ENCODE measurements around the gene CEL. TPM values are rescaled to one million over a fixed set of nuclear protein-coding genes. Genes with fewer than 3 reads are reported as not detected.

Gene CEL
- total and polyA plus RNA-seq, 10 of the 15 experiments (the other 5 are each of a cell fraction or from before 2014, with no cell fraction given): 0.05 to 4.1 (median 0.29) TPM; not detected in 2

- POLR2A ChIA-PET: no interaction called here
- Histone ChIP-seq H3K4me3 (no peak overlapping the region), H3K36me3 (ENCODE audit: control insufficient read depth in 2 of 2, insufficient read depth in 2 of 2, low read length in 1 of 2) (no peaks in the 10 kb centered on the region), H3K79me2 (ENCODE audit: control insufficient read depth, insufficient read depth, low read length) (no peaks in the 10 kb centered on the region), H3K9ac (ENCODE audit: control insufficient read depth, insufficient read depth, low read length) (no peak overlapping the region), H3K27ac (ENCODE audit: control insufficient read depth, insufficient read depth) (no peak overlapping the region), H3K4me1 (ENCODE audit: control insufficient read depth, insufficient read depth, low read length) (peaks cover 14% of the 10 kb centered on the region), H3K27me3 (replicated peaks in 1 of 2; ENCODE audit: control insufficient read depth in 2 of 2, insufficient read depth in 2 of 2, low read length in 1 of 2) (no peaks in the 10 kb centered on the region), H2AFZ (ENCODE audit: control insufficient read depth, low read depth, low read length) (no peak overlapping the region), H3K4me2 (ENCODE audit: control insufficient read depth, insufficient read depth) (no peak overlapping the region), H3K9me3 (replicated peaks; ENCODE audit: control insufficient read depth, insufficient read depth, low read length) (no peaks in the 10 kb centered on the region), H4K20me1 (ENCODE audit: control insufficient read depth, insufficient read depth) (no peaks in the 10 kb centered on the region)
- DNase-seq (ENCODE audit: low read depth, low spot score) (no peak), ATAC-seq (no peak), FAIRE-seq (no peak)
- SMC1A ChIA-PET (ENCODE audit: uncharacterized antibody, unreplicated experiment): no interaction called here
- CTCF ChIA-PET: interaction anchor here (0.6 to 1.3 kb wide), 3 partner anchors 39 to 81 kb away, joined by 3 to 4 read pairs (median 3); no protein-coding TSS in a partner anchor
- RAD21 ChIA-PET (ENCODE audit: unreplicated experiment): no interaction called here
- in situ Hi-C loops (cut with MboI): no loop called here
- BruUV-seq (replicated peaks): no TSS peak
- 69% methylated on average over 30 of the region's 30 CpGs for WGBS (ENCODE audit: insufficient coverage, insufficient replicate concordance, low lambda C conversion rate, missing lambda C conversion rate)
- TF ChIP-seq MEF2B (IDR thresholded peaks at IDR 0.05; ENCODE audit: partially characterized antibody, poor library complexity, severe bottlenecking): no peak
- TF ChIP-seq CBX3 (IDR thresholded peaks at IDR 0.05; ENCODE audit: borderline replicate concordance, low read depth): no peak
- TF ChIP-seq CREB1 (IDR thresholded peaks at IDR 0.05; ENCODE audit: low read depth): no peak
- no peak for TF ChIP-seq NFYB (IDR thresholded peaks at IDR 0.05; ENCODE audit: insufficient read depth, low read depth, low read length)
- TF ChIP-seq SMAD1 (IDR thresholded peaks at IDR 0.05; ENCODE audit: low read depth, partially characterized antibody): no peak
- TF ChIP-seq NRF1 (conservative IDR thresholded peaks at IDR 0.05; ENCODE audit: low read depth, low read length): no peak
- TF ChIP-seq EZH2 (IDR thresholded peaks at IDR 0.05; ENCODE audit: borderline replicate concordance, control insufficient read depth, low read depth, low read length): no peak
- TF ChIP-seq ATF3 (IDR thresholded peaks at IDR 0.05; ENCODE audit: borderline replicate concordance, extremely low read depth, low read depth, low read length): no peak
- TF ChIP-seq CBFB (IDR thresholded peaks at IDR 0.05; ENCODE audit: low read depth): no peak
- no peak for TF ChIP-seq ETV6 (conservative IDR thresholded peaks at IDR 0.05 in 1 of 2, IDR thresholded peaks at IDR 0.05 in 1 of 2; ENCODE audit: borderline replicate concordance in 1 of 2, low read depth in 1 of 2)
- no peak for TF ChIP-seq YBX1 (IDR thresholded peaks at IDR 0.05)
- intact Hi-C loops (cut with micrococcal nuclease; ENCODE audit: unreplicated experiment): no loop called here
These were observed 2.7 kb downstream of the CEL start for GRCh38 chr9:133064241-133065069.
